Measurements from ENCODE around the gene PIGR. TPM values are rescaled to one million over a fixed set of nuclear protein-coding genes. Genes with fewer than 3 reads are reported as not detected.
A peak's percentile ranks its signal among the peaks of the same experiment; 100 is the strongest.

The PIGR gene
- total RNA-seq, 1 donor from 2014 or later, result 0.53 TPM

DNA sequence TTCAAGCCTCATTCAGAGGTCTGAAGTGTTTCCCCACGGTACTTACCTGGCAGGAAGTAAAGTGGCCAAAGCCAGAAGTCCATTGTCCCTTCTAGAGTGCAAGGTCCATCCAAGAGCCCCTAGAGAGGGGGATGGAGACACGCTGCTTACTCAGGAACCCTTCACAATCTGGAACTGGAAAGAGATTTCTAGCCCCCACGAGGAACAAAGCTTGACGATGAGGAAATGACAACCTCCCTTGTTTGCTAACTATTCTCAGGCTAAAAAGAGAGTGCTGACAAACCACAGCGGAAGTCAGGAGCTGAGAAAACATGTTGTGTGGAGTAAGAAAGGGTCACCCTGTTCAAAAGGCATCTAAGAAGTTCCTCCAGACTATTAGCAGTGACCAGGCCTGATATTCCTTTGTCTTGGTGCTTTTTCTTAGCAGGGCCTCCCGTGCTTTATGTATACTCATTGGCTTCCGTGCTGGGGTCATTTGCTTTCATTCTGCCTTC, 24.4 kb downstream of the PIGR start, which contains the start of gene FCMR:
Gene FCMR (minus strand): TSS at position 170 of the 494 bp plus-strand sequence. CDS start 87 bp downstream, at position 83.
- Histone ChIP-seq H3K4me1 (no peaks in the 10 kb centered on the region), H3K36me3 (no peaks in the 10 kb centered on the region), H3K27me3 (no peaks in the 10 kb centered on the region), H3K4me3 (no peak within 1 kb of the TSS), H3K9me3 (no peaks in the 10 kb centered on the region), H3K27ac (peak within 1 kb of the TSS in 1 of 2 donors; percentile 27)
- no peak for DNase-seq (ENCODE audit: low spot score in 2 of 2)
- TF ChIP-seq, protein P1, sequence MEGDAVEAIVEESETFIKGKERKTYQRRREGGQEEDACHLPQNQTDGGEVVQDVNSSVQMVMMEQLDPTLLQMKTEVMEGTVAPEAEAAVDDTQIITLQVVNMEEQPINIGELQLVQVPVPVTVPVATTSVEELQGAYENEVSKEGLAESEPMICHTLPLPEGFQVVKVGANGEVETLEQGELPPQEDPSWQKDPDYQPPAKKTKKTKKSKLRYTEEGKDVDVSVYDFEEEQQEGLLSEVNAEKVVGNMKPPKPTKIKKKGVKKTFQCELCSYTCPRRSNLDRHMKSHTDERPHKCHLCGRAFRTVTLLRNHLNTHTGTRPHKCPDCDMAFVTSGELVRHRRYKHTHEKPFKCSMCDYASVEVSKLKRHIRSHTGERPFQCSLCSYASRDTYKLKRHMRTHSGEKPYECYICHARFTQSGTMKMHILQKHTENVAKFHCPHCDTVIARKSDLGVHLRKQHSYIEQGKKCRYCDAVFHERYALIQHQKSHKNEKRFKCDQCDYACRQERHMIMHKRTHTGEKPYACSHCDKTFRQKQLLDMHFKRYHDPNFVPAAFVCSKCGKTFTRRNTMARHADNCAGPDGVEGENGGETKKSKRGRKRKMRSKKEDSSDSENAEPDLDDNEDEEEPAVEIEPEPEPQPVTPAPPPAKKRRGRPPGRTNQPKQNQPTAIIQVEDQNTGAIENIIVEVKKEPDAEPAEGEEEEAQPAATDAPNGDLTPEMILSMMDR (IDR thresholded peaks at IDR 0.05), result no peak
- intact Hi-C loops (cut with DNase I), result no loop called here

DNA sequence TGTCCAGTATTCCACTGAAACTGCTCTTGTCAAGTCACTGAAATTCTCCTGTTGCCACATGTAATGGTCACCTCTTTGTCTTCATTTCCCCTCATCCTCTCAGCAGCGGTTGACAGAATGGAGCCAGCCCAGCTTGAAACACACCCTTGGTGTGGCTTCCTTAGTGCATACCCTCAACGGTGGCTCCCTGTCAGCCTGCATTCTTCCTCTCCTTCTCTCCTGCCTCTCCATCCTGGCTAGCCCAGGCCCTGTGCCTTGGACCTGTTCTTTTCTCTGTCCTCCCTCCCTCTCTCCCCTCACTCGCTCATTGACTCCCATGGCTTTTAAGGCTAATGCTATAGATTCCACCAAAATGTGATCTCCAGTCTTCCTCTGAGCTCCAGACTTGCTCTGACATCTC, 28.2 kb downstream of the PIGR start:
- no peak for DNase-seq (ENCODE audit: low spot score in 2 of 2)
- no peaks in the 10 kb centered on the region for H3K4me1 ChIP-seq
- no peaks in the 10 kb centered on the region for H3K9me3 ChIP-seq
- H3K27ac ChIP-seq, result no peak overlapping the region
- no peak overlapping the region for H3K4me3 ChIP-seq
- no peaks in the 10 kb centered on the region for H3K36me3 ChIP-seq
- TF ChIP-seq, protein P1 (IDR thresholded peaks at IDR 0.05), result no peak
- H3K27me3 ChIP-seq, result no peaks in the 10 kb centered on the region
- intact Hi-C loops (cut with DNase I), result loop anchor here (10.0 kb wide), 1 partner anchor 137 kb away; the partner anchor contains the start of genes PFKFB2 and YOD1

DNA sequence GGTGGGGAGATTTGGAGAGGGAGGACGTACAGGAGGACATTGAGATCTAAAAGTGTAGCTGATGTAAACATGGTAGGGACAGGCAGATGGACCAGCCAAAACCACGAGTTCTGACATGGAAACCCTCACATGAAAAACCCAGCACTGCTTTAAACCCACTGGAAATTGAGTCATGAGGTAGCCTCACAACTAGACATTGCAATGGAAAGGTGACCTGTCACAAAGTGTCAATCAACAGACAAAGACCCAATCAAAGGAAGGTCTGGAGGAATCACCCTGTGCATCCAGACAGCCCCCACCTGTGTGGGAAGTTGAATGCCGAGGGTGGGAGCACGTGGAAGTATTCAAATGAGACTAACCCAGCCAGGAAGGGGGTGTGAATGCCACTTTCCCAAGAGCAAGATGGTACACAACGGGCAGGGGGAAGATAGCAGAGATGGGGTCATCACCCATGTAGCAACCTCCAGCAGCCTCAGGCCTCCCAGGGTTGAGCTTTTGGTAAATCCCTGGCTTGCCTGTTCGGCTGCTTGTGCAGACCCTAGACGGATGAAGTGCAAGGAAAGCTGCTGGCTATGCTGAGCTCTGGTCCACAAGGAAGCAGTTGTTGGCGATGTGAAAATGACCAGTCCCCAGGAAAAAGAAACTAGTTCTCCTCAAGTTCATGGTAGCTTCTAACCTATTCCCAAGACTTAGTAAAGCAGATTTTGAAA, 30.1 kb downstream of the PIGR start:
- DNase-seq (ENCODE audit: low spot score in 2 of 2), result no peak
- H3K9me3 ChIP-seq, result no peaks in the 10 kb centered on the region
- intact Hi-C loops (cut with DNase I), result loop anchor here (10.0 kb wide), 1 partner anchor 139 kb away; the partner anchor contains the start of genes PFKFB2 and YOD1

DNA sequence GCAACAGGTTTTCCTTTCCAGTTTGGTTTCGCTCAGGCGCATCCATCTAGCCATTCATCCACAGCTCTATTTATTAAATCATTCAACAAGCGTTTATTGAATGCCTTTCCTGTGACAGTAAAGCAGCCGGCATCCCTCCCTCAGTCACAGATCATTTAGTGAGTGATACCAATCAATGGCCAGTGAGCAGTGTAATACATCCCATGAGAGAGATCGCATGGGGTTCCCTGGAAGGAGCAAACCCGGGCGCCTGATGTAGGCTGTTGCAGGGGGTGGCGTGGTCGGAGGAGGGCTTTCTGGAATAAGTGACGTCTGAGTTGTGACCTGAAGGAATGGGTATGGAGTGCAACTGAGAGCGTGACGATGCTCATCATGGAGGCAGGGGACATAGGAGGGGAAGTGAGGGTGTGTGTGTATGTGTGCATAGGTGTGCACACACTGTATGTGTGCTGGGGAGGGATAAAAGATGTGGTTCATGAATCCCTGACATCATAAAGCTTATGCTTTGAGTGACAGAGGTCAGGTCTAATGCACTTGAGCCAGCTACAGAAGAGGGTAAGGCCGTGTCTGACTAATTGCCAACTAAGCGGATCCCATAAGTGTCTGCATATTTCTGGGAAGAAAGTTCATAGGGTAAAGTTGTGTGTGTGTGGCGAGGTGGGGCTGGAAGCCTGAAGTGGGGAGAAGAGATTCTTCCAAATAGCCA, 31.1 kb downstream of the PIGR start:
- intact Hi-C loops (cut with DNase I), result loop anchor here (10.0 kb wide), 1 partner anchor 140 kb away; the partner anchor contains the start of genes PFKFB2 and YOD1
- H3K9me3 ChIP-seq, result no peaks in the 10 kb centered on the region
- H3K27ac ChIP-seq, result no peak overlapping the region
- DNase-seq (ENCODE audit: low spot score in 2 of 2), result no peak
- TF ChIP-seq, protein P1 (IDR thresholded peaks at IDR 0.05), result no peak
- no peaks in the 10 kb centered on the region for H3K4me1 ChIP-seq
- no peak overlapping the region for H3K4me3 ChIP-seq
- no peaks in the 10 kb centered on the region for H3K36me3 ChIP-seq
- peaks cover 2% of the 10 kb centered on the region for H3K27me3 ChIP-seq

More for the DNA sequence above, 30.1 kb downstream of the PIGR start:
- Histone ChIP-seq H3K27ac (no peak overlapping the region), H3K4me3 (no peak overlapping the region), H3K36me3 (no peaks in the 10 kb centered on the region), H3K4me1 (no peaks in the 10 kb centered on the region), H3K27me3 (no peaks in the 10 kb centered on the region)
- TF ChIP-seq, protein P1 (IDR thresholded peaks at IDR 0.05), result no peak

DNA sequence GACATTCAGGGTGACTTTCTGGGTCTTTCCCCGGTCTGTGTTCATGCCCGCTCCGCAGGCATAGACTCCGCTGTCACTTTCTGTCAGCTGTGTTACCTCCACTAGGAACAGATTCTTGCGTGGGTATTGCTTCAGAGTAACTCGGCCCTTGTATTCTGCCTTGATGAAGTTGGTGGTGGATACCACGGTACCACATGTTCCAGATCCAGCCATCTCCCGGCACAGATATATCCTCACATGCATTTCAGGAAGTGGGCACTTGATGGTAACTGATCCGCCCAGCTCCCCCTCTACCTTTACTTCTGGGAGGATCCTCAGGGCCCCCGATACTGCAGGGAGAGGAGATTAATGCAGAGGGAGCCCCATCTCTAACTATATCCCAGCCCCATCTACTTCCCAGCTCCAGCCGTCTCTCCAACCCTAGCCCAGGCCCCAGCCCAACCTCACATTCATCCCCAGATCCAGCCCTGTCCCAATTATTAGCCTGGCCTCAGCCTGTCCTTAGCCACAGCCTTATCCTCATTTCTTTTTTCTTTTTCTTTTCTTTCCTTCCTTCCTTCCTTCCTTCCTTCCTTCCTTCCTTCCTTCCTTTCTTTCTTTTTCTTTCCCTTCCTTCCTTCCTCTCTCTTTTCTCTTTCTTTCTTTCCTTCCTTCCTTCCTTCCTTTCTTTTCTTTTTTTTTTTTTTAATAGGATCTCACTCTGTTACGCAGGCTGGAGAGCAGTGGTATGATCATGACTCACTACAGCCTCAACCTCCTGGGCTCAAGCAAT, 32.3 kb downstream of the PIGR start:
- Histone ChIP-seq H3K4me3 (no peak overlapping the region), H3K36me3 (no peaks in the 10 kb centered on the region), H3K4me1 (peaks cover 0 to 10% of the 10 kb centered on the region in 2 donors), H3K27ac (no peak overlapping the region), H3K9me3 (no peaks in the 10 kb centered on the region), H3K27me3 (peaks cover 10% of the 10 kb centered on the region)
- DNase-seq (ENCODE audit: low spot score in 2 of 2), result no peak
- TF ChIP-seq, protein P1 (IDR thresholded peaks at IDR 0.05), result no peak
- intact Hi-C loops (cut with DNase I), result loop anchor here (5.0 to 10.0 kb wide), 5 partner anchors 141 to 437 kb away; partner anchors contain the start of genes EIF2D, PFKFB2 and YOD1

All from ascending aorta (tissue), 2 donors.